Astrocyte (in vitro differentiated cells and primary cell): Measurements from ENCODE around the gene SETD1A.

Source experiments
- CTCF ChIP-seq: IDR thresholded peaks from 2 replicates; pipeline ENCODE4 v1.5.1; 2011; ENCODE audit warnings: low read depth, mild to moderate bottlenecking, inconsistent platforms, low read length, moderate library complexity; ENCODE audit not compliant: insufficient read depth
- EZH2 ChIP-seq: IDR thresholded peaks from 2 replicates; pipeline ENCODE4 v1.6.1; 2012; ENCODE audit warnings: mild to moderate bottlenecking, low read length, inconsistent platforms; ENCODE audit not compliant: insufficient read depth

- TF ChIP-seq CTCF (no peak), EZH2 (no peak)
Measured at GRCh38 chr16:31032736-31033708, 75.5 kb downstream of the SETD1A start, which contains the start of gene STX4.
